ENCODE measurements around the gene RAD51B.

- TF ChIP-seq POLR2A (IDR thresholded peaks at IDR 0.05) (no peak), CTCF (IDR thresholded peaks at IDR 0.05) (no peak), POLR2AphosphoS5 (IDR thresholded peaks at IDR 0.05) (no peak), EP300 (IDR thresholded peaks at IDR 0.05) (no peak)
Measured at GRCh38 chr14:68199554-68200151, 380.1 kb downstream of the RAD51B start.
